DMS79 treated with DMSO at 0.1 percent for 48 hours (cell line): ENCODE measurements around the gene PLA2G1B.
A peak's percentile ranks its signal among the peaks of the same experiment; 100 is the strongest.

Experiments used
- DNase-seq: peaks from one replicate; lab custom pipeline; 2025; lab: John Stamatoyannopoulos, UW

The PLA2G1B gene

DNA sequence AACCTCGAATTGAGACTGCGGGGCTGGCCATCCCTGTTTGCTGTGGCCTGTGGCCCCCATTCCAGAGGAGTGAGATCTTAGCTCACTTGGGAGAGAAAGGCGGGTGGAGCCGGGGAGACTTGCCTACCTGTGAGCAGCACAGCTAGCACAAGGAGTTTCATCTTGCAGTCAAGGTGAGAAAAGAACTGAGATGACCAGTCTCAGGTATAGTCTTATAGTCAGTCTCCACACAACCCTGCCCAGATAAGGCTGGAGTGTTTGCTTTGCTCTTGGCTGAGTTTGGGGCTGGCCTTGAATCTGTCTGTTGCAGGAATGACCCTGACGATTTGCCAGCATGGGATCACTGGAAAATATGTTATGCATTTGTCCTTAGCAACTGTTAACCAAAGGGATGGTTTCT is at the start of gene PLA2G1B:
TSS of gene PLA2G1B (minus strand) at position 187 of the 400 bp plus-strand sequence. CDS start at position 161, 26 bp downstream.
- DNase-seq = no peak

DNA sequence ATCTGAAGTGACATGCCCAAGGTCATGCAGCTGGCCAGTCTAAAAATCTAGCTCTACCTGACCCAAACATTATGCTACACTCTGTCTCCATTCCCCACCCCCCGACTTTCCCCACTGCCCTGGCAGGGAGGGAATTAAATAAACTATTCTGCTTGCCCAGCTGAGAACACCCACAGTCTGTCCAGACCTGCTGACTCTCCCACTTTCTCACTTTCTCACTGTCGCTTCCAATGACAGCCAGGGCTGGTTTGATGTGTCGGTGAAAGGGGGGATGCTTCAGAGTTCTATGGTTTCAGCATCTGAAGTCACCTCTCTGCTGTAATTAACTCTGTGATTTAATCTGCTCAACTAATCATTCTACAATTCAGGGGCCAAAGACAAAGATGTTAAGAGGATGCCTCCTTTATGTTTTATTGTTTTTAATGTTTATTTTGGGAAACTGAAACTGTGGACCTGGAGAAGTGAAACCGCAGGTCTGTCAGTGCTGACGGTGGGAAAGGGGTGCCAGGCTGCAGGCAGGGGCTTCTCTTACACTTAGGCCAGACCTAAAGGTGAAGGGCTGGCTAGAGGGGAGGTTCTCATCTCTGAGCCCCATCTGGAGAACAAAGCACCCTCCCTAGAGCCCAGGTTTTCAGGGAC is 49.5 kb upstream of the PLA2G1B start:
- no peak for DNase-seq

GRCh38 chr12:120376416-120376815 is 48.8 kb upstream of the PLA2G1B start:
- DNase-seq = no peak

GRCh38 chr12:120376009-120376408 is 48.4 kb upstream of the PLA2G1B start:
- DNase-seq = no peak

GRCh38 chr12:120373683-120374082 is 46.1 kb upstream of the PLA2G1B start:
- DNase-seq = no peak

DNA sequence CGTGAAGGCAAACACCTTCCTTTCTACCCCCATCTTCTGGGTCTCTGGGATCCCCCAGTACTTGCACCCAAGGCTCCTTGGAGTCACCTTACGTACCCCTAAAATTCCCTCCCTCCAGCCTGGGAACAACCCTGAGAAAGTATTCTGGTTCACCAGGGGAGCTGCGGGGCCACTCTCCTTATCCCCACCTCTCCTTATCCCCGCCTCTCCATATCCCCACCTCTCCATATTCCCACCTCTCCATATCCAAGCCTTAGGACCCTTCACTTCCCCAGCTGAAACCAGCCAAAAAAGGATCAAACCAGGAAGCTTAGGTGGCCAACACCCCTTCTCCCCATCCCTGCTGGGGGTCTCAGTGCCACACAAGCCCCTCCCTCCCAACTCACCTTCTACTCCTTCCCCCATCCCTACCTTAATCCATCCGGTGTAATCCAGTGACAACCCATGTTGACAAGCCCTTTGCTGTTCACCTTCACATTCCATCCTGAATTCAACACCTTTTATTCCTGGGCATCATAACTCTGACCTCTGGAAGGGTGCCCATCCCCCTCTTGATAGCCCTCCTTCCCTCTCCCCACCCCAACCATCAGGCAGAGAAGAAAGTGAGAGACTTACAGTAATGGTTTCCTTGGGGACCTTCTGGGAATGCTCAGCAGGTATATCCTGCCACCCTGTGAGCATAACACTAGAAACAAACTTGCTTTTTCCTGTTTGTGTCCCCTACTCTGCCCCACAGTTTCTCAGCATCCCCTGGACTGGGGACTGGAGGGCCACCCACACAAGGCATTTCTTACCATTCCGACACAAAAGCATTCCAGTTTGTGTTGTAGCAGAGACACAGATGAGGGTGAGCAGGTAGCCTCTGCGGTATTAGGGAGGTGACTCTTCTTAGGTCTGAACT is 43.0 kb upstream of the PLA2G1B start:
- DNase-seq = no peak

DNA sequence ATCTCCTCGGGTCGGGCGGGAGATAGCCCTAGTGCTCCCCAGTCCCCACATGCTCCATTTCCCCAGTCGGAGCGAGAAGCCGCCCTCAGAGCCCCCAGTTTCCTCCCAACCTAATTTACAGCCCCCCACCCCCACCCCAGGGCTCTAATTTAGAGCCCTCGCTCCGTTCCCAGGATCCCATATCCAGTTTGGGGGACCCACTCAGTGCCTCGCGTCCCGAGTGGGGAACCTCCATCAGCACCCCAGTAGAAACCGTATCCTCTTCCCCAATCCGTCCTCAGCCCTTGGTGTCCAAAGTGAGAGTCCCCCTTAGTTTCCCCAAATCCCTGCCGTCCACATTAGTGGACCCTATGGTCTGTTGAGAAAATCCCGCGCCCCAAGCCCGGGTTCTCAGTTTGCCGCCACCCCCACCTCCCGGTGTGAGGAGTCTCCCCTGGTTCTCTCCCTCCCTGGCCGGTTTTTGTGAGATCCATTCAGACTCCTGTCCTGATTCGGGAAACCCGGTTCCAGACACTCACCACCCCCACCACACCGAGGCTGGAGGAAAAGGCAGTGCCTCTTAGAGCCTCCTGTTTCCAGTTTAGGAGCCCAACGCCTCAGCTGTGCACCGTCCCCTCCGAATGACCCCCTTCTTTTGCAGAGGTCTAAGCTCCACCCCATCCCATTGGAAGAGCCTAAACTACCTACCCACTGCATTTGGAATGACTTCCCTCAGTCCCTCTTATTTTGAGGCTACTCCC is 42.2 kb upstream of the PLA2G1B start:
- no peak for DNase-seq

- no peak for DNase-seq
Measured at GRCh38 chr12:120368789-120369602, 41.4 kb upstream of the PLA2G1B start, which contains the start of gene MSI1. MSI1 (minus strand) TSS chr12:120369164; CDS start chr12:120369091, 73 bp downstream.

DNA sequence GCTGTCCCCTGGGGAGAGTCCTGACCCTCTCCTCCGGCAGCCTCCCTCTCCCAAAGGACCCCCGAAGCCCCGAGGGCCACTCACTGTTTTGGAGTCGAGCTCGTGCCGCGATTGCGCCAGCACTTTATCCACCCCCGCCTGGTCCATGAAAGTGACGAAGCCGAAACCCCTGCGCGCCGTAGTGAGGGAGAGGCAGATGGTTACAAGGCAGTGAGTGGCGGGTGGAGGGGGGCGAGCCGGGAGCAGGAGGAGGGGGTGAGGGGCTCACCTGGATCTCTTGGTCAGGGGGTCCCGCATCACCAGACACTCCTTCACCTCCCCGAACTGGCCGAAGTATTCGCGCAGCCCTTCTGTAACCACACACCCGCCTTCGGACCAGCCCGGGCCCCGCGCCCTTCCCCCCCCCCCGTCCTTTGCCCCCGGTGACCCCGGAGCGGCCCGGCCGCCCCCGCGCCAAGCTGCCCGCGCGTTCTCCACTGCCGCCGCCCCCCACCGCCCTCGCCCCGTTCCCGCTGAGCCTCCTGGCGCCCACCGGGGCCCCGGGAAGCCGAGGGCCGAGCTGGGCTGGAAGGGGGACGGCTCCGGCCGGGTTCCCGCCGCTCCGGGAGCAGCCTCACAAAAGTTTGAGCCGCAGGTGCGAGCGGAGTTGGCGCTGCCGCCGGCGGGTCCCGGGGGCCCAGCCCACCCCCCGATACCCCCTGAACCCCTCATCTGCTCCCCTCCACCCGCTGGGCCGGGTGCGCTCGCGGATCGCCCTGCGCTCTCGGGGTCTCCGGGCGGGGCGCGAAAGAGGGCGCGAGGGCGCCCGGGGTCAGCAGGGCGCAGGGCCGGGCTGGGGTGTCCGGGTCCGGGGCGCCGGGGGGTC is 40.6 kb upstream of the PLA2G1B start:
- DNase-seq = peak; percentile 16

- DNase-seq = no peak
Measured at GRCh38 chr12:120367233-120367923, 39.8 kb upstream of the PLA2G1B start.

GRCh38 chr12:120366845-120367232 is 39.3 kb upstream of the PLA2G1B start:
- no peak for DNase-seq

DNA sequence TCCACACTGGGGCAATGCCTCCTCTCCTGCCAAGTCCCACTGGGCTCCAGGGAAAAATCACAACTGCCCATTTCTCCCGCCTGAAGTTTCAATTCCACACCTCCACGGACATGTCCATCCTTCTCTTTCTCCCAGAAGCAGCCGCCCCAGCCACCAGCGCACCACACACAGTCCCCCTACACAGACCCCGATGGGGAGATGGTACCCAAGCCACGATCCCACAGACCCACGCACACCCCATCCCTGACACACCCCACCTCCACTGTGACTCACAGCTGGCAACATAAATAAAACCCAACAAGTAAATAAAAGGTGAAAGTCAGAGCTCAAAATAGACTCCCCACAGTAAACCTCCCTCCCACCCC is 38.7 kb upstream of the PLA2G1B start:
- no peak for DNase-seq

DNA sequence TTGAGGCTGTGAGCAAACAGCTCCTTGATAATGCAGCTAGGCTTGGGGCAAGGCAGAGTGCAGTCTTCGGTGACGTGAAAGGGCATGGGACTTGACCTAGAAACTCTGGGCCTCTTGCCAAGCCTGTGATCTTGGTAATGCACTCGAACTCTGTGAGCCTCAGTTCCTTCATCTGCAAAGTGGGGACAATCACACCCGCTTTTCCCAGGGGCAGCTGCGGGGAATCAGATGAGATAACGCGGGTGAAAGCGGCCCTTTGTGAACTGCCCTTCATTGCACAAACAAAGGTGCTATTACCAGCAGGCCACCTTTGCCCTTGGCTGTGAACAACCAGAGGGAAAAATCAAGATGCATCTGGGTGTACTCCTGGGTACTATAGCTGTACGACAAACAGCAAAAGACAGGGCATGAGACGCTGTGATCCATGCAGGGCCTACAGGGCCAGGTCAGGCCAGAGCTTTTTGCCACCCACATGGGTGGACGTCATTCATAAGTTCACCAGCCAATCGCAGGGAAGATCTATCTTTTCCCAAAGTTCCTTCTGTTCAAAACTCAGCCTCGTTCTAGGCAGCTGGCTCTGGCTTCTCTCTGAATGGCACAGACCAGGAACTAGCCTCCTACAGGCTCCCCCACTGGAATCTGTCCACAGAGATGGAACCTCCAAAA is 38.2 kb upstream of the PLA2G1B start:
- no peak for DNase-seq

GRCh38 chr12:120364487-120364886 is 36.9 kb upstream of the PLA2G1B start:
- no peak for DNase-seq

DNA sequence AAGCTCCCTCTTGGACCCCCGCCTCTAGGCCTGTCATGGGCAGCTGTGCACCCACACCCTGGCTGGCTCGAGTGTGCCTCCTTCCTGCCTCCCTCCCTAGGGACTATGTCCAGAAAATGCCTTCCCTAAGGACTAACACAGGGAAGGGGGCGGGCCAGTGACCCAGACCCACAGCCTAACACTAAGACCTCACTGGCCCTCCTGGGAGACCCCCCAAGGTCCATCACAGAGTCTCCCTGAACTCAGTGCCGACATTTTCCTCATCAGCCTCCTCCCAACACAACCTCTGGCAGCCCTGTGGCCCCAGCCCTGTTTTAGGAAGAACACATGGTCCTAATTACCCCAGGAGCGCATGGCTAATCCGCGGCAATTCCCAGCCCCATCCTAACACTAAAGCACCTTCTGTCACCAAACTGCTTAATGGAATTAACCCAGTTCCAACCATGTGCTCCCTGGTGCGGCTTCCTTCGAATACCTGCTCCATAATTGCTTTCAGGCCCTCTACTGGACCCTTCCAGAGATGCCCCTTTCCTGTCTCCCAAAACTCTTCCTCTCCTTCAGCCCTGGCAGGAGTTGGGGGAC is 35.8 kb upstream of the PLA2G1B start:
- no peak for DNase-seq

GRCh38 chr12:120362516-120363273 is 35.1 kb upstream of the PLA2G1B start:
- DNase-seq = peak; percentile 14

DNA sequence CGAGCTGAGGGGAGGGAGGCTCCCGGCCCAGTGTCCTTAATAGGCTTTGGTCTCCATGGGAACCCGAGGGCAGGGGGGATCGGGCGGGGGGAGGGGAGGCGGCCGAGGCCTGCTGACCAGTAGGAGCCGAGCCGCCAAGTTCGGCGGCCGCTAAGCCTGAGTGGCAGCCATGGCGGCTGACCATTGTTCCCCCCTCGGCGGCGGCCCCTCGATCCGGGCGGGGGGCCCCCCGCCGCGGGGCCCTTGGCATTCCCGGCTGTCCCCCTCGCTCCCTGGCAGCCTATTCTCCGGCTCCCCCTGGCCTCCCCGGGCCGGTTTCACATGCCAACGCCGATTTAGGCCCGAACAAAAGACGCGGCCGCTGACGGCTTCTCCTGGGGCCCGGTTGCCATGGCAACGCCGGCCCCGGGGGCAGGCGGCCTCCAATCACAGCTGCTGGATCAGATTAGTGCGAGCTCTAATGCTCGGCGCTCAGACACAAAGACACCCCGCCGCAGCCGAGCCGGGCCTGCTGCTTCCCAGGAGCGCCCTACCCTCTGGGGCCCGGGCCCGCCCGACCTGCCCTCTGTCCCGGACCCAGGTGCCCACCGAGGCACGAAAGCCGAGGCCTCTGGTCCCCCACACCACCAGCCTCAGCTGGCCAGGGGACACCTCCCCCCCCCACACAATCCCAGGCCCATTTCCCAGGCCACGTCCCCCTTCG is 34.1 kb upstream of the PLA2G1B start:
- DNase-seq = peak; percentile 80

- no peak for DNase-seq
Measured at GRCh38 chr12:120359128-120359527, 31.5 kb upstream of the PLA2G1B start.
